ENCODE results near the gene TIGD6. TPM values are rescaled to one million over a fixed set of nuclear protein-coding genes. Genes with fewer than 3 reads are reported as not detected.

Gene TIGD6
- total and polyA plus RNA-seq, 12 donors = 2.1 to 4.2 (median 2.8) TPM

- DNase-seq (peak in 1 of 2 donors; percentile 28), ATAC-seq (peak; percentile 12 to 86 (median 70))
- intact Hi-C loops (cut with DNase I) = no loop called here
- Histone ChIP-seq H3K27ac (peak overlapping the region in 5 of 10 donors; percentile 10 to 29 (median 16)), H3K4me1 (peaks cover 0 to 25% (median 9%) of the 10 kb centered on the region in 9 donors), H3K36me3 (peaks cover 0 to 100% (median 50%) of the 10 kb centered on the region in 9 donors), H3K27me3 (no peaks in the 10 kb centered on the region), H3K4me3 (no peak overlapping the region), H3K9me3 (peaks cover 0 to under 1% (median 0%) of the 10 kb centered on the region in 11 donors)
- WGBS, 2 donors = 49 to 70% methylated on average over 6 of the region's 6 CpGs
- TF ChIP-seq, protein P1, sequence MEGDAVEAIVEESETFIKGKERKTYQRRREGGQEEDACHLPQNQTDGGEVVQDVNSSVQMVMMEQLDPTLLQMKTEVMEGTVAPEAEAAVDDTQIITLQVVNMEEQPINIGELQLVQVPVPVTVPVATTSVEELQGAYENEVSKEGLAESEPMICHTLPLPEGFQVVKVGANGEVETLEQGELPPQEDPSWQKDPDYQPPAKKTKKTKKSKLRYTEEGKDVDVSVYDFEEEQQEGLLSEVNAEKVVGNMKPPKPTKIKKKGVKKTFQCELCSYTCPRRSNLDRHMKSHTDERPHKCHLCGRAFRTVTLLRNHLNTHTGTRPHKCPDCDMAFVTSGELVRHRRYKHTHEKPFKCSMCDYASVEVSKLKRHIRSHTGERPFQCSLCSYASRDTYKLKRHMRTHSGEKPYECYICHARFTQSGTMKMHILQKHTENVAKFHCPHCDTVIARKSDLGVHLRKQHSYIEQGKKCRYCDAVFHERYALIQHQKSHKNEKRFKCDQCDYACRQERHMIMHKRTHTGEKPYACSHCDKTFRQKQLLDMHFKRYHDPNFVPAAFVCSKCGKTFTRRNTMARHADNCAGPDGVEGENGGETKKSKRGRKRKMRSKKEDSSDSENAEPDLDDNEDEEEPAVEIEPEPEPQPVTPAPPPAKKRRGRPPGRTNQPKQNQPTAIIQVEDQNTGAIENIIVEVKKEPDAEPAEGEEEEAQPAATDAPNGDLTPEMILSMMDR (IDR thresholded peaks at IDR 0.05) = no peak
Observed at GRCh38 chr5:150009671-150010387, 9.4 kb upstream of the TIGD6 start.

DNA sequence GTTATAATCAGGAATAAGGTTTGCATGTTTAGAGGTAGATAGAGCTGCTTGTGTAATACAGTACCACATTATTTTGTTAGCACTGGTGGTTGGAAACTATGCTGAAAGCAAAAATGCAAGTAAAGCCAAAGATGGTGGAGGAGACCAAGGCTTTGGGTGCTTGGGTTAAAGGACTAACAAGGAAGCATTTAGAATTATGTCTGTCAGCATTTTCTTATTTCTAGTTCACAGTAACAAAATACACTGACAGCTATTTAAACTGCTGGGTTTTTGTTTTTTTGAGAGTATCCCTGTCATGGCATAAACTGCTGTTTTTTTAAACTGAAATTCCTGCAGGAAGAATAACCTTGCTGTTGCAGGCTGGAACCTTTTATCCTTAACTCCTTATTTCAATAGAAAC is 6.6 kb upstream of the TIGD6 start:
- Histone ChIP-seq H3K27ac (no peak overlapping the region), H3K27me3 (no peaks in the 10 kb centered on the region), H3K4me1 (peaks cover 5 to 43% (median 20%) of the 10 kb centered on the region in 9 donors), H3K36me3 (peaks cover 0 to 86% (median 23%) of the 10 kb centered on the region in 9 donors), H3K9me3 (no peaks in the 10 kb centered on the region), H3K4me3 (no peak overlapping the region)
- intact Hi-C loops (cut with DNase I) = no loop called here
- TF ChIP-seq, protein P1 (IDR thresholded peaks at IDR 0.05) = no peak
- ATAC-seq (no peak), DNase-seq (no peak)

- no peak for DNase-seq
- Histone ChIP-seq H3K36me3 (peaks cover 0 to 78% (median 19%) of the 10 kb centered on the region in 9 donors), H3K27me3 (no peaks in the 10 kb centered on the region), H3K27ac (no peak overlapping the region), H3K4me1 (peaks cover 7 to 50% (median 27%) of the 10 kb centered on the region in 9 donors), H3K4me3 (no peak overlapping the region), H3K9me3 (no peaks in the 10 kb centered on the region)
- ATAC-seq = no peak
- intact Hi-C loops (cut with DNase I) = no loop called here
- WGBS, 2 donors = 86 to 94% methylated on average over 4 of the region's 4 CpGs
- TF ChIP-seq, protein P1 (IDR thresholded peaks at IDR 0.05) = no peak
Observed at GRCh38 chr5:150006318-150006717, 5.9 kb upstream of the TIGD6 start.

GRCh38 chr5:150001660-150002486 is 1.4 kb upstream of the TIGD6 start:
- peaks cover 0 to 39% (median 9%) of the 10 kb centered on the region in 9 donors for H3K36me3 ChIP-seq
- no peaks in the 10 kb centered on the region for H3K9me3 ChIP-seq
- H3K27me3 ChIP-seq = no peaks in the 10 kb centered on the region
- H3K4me3 ChIP-seq = peak overlapping the region; percentile 72 to 100 (median 98)
- ATAC-seq (peak; percentile 29 to 72 (median 54)), DNase-seq (peak in 1 of 2 donors; percentile 39)
- 13 to 14% methylated on average over 8 of the region's 8 CpGs for WGBS, 2 donors
- TF ChIP-seq, protein P1 (IDR thresholded peaks at IDR 0.05) = peak; percentile 17 to 70 (median 61)
- H3K4me1 ChIP-seq = peaks cover 7 to 45% (median 35%) of the 10 kb centered on the region in 9 donors
- peak overlapping the region in 8 of 10 donors; percentile 90 to 97 (median 95) for H3K27ac ChIP-seq
- intact Hi-C loops (cut with DNase I) = no loop called here

Data from heart right ventricle (tissue), 16 donors.